Testis (tissue), 3 donors: ENCODE measurements around the gene E2F2. TPM values are rescaled to one million over a fixed set of nuclear protein-coding genes. Genes with fewer than 3 reads are reported as not detected.

Experiments used
- DNase-seq: peaks from one replicate; pipeline ENCODE4 v3.0.0-alpha.2; 2019
- H3K27ac ChIP-seq, 2 donors: fragments of 200-600 bp; sonication (generic); one replicate each; pipeline ENCODE4 v1.5.1; 2019
- H3K27me3 ChIP-seq: fragments of 200-600 bp; sonication (generic); one replicate; pipeline ENCODE4 v1.5.1; 2019
- H3K36me3 ChIP-seq: fragments of 200-600 bp; sonication (generic); one replicate; pipeline ENCODE4 v1.5.1; 2017; ENCODE audit warnings: low read depth; ENCODE audit errors: missing control alignments
- H3K4me1 ChIP-seq: fragments of 200-600 bp; sonication (generic); one replicate; pipeline ENCODE4 v1.5.1; 2019
- H3K4me3 ChIP-seq, 2 donors: fragments of 200-600 bp; sonication (generic); one replicate each; pipeline ENCODE4 v1.5.1; 2017 to 2019
- H3K9me3 ChIP-seq: fragments of 200-600 bp; sonication (generic); one replicate; pipeline ENCODE4 v1.5.1; 2017
- POLR2A ChIP-seq: fragments of 450-650 bp; IDR thresholded peaks from one replicate; pipeline ENCODE4 v1.6.1; 2017; ENCODE audit warnings: antibody characterized with exemption, mild to moderate bottlenecking, moderate library complexity
- WGBS, 2 donors: methylation state at CpG; one replicate each; pipeline ENCODE4 v1.1.5; 2018; 5-methylcytosine and 5-hydroxymethylcytosine counted together
- intact Hi-C: fragments of 100-400 bp; cut with DNase I; formaldehyde crosslinking; loops from one replicate; pipeline ENCODE4 v1.15.1; 2023; ENCODE audit warnings: low total_unique reads
- polyA plus RNA-seq: library from polyadenylated mRNA; stranded (reverse); fragments of 350-450 nt; fragmentation: Illumina TruSeq; extraction: RNeasy Lipid Tissue Mini Kit (QIAGEN cat#74804); gene quantifications from one replicate; pipeline ENCODE4 v1.2.3, GENCODE V29; 2014; ENCODE audit warnings: low read depth, low replicate concordance; ENCODE audit not compliant: insufficient read depth
- total RNA-seq, 2 donors: library from RNA; depleted of rRNA; stranded (reverse); fragments of >200 nt; gene quantifications; one replicate each; pipeline ENCODE4 v1.2.3, GENCODE V29; 2016
- TF ChIP-seq, protein P1 (sequence below), 3 experiments: fragments of 450-650 bp in 2 of 3; fragments of 200-600 bp in 1 of 3; sonication (generic) in 1 of 3; IDR thresholded peaks; one replicate each; pipeline ENCODE4 v1.5.1; 2016 to 2019; ENCODE audit warnings: antibody characterized with exemption in 3 of 3, mild to moderate bottlenecking in 2 of 3, moderate library complexity in 1 of 3

E2F2 gene
- total and polyA plus RNA-seq, 3 donors from 2014 or later = 4.2 to 6.6 (median 4.8) TPM

DNA sequence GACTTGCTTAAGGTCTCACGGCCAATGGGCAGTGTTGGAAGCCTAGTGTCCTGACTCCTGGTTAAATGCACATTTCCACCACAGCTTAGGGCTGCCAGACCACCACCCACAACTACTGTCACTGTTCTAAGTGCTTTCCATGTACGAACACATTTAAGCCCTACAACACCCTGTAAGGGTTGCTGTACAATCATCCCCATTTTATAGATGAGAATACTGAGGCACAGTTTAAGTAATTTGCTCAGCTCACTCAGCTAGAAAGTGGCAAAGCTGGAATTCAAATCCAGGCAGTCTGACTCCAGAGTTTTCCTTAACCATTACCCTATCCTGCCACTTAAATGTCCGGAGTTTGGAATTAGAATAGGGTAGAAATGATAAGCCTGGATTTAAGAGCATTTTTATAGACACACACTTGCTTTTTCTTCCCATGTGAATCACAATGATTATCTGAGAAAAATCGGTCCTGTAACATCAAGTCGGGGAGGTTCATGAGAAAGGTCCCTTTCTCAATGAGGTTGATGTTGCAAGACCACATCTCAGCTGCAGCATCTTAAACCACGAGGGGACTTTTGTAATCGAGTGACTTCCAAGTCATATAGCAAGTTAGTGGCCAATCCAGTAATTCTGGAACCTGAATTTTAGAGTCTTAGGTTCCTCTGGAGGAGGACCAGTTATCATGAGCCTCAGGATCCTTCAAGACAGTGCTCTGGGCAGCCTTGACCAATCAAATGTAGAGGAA, 8.6 kb downstream of the E2F2 start:
- DNase-seq = no peak
- WGBS, 2 donors = 76 to 80% methylated on average over 7 of the region's 7 CpGs
- Histone ChIP-seq H3K9me3 (no peaks in the 10 kb centered on the region), H3K36me3 (no peaks in the 10 kb centered on the region), H3K27ac (no peak overlapping the region), H3K4me1 (no peaks in the 10 kb centered on the region), H3K27me3 (no peaks in the 10 kb centered on the region), H3K4me3 (peak overlapping the region in 1 of 2 donors; percentile 35)
- intact Hi-C loops = no loop called here
- no peak for TF ChIP-seq POLR2A
- TF ChIP-seq, protein P1, sequence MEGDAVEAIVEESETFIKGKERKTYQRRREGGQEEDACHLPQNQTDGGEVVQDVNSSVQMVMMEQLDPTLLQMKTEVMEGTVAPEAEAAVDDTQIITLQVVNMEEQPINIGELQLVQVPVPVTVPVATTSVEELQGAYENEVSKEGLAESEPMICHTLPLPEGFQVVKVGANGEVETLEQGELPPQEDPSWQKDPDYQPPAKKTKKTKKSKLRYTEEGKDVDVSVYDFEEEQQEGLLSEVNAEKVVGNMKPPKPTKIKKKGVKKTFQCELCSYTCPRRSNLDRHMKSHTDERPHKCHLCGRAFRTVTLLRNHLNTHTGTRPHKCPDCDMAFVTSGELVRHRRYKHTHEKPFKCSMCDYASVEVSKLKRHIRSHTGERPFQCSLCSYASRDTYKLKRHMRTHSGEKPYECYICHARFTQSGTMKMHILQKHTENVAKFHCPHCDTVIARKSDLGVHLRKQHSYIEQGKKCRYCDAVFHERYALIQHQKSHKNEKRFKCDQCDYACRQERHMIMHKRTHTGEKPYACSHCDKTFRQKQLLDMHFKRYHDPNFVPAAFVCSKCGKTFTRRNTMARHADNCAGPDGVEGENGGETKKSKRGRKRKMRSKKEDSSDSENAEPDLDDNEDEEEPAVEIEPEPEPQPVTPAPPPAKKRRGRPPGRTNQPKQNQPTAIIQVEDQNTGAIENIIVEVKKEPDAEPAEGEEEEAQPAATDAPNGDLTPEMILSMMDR (IDR thresholded peaks at IDR 0.05) = no peak

DNA sequence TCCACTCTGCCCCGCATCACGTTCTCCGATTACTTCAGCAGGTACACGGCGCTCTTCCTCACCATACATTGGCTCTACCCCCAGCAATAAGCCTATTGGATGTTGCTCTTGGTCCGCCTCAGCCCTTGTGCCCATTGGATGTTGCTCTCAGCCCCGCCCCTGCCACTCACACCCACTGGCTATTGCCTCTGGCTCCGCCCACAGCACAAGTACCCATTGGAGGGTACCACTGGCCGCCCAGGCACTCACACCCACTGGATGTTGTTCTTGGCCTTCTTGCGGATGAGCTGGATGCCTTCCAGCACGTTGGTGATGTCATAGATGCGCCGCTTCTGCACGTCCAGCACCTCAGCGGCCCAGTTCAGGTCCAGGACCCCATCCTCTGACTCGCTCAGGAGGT, 9.4 kb downstream of the E2F2 start:
- TF ChIP-seq, protein P1 (IDR thresholded peaks at IDR 0.05) = no peak
- TF ChIP-seq POLR2A = no peak
- DNase-seq = peak; percentile 82

DNA sequence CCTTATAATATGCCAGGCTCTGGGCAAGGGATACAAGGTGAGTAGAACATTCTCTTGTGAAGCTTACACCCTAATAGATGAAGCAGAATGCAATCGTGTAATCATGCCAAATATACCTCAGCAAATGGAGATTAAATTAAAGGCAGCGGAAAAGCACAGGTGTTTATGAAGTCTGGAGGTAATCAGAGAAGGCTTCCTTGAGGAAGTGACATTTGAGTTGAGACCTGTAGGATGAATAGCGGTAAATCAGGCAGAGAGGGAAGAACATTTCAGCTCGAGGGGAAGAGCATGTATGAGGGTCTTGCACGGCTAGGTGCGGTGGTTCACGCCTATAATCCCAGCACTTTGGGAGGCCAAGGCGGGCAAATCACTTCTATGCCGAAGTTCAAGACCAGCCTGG, 13.5 kb downstream of the E2F2 start:
- 88 to 96% methylated on average over 9 of the region's 9 CpGs for WGBS, 2 donors
- H3K9me3 ChIP-seq = no peaks in the 10 kb centered on the region
- DNase-seq = no peak
- no peaks in the 10 kb centered on the region for H3K36me3 ChIP-seq
- intact Hi-C loops = no loop called here
- H3K4me3 ChIP-seq = no peak overlapping the region
- H3K27ac ChIP-seq = no peak overlapping the region
- H3K27me3 ChIP-seq = no peaks in the 10 kb centered on the region
- H3K4me1 ChIP-seq = no peaks in the 10 kb centered on the region
- TF ChIP-seq, protein P1 (IDR thresholded peaks at IDR 0.05) = no peak
- TF ChIP-seq POLR2A = no peak

More for the DNA sequence above, 9.4 kb downstream of the E2F2 start:
- intact Hi-C loops = no loop called here
- WGBS, 2 donors = 75 to 87% methylated on average over 13 to 16 of the region's 16 CpGs
- H3K27me3 ChIP-seq = no peaks in the 10 kb centered on the region
- H3K36me3 ChIP-seq = no peaks in the 10 kb centered on the region
- H3K4me3 ChIP-seq = peak overlapping the region; percentile 22 to 35
- no peaks in the 10 kb centered on the region for H3K4me1 ChIP-seq
- H3K9me3 ChIP-seq = no peaks in the 10 kb centered on the region
- no peak overlapping the region for H3K27ac ChIP-seq

DNA sequence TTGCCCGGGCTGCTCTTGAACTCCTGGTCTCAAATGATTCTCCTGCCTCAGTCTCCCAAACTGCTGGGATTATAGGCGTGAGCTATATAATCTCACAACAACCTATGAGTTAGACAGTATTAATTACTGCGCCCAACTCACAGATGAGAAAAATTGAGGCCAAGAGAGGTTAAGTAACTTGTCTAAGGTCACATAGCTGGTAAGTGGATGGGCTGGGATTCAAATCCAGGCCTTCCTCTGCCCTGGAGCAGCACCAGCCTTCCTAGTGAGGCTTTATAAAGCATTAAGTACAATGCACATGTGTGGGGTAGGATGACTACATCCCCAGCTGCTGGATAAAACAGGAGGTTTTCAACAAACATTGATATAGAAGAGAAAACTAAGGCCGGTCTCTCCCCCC, 15.1 kb downstream of the E2F2 start:
- H3K27ac ChIP-seq = no peak overlapping the region
- H3K4me1 ChIP-seq = no peaks in the 10 kb centered on the region
- no peak overlapping the region for H3K4me3 ChIP-seq
- no peak for TF ChIP-seq POLR2A
- TF ChIP-seq, protein P1 (IDR thresholded peaks at IDR 0.05) = no peak
- no peaks in the 10 kb centered on the region for H3K27me3 ChIP-seq
- no peaks in the 10 kb centered on the region for H3K36me3 ChIP-seq
- 96 to 100% methylated on average over 4 of the region's 4 CpGs for WGBS, 2 donors
- DNase-seq = no peak
- no peaks in the 10 kb centered on the region for H3K9me3 ChIP-seq
- intact Hi-C loops = no loop called here
